Medulla oblongata (tissue), 1 donor: Measurements from ENCODE around the gene GTF2H1.
A peak's percentile ranks its signal among the peaks of the same experiment; 100 is the strongest.
"Not testable (repeated sequence)": the region's sequence is repeated elsewhere in the genome, so short reads cannot be mapped to it uniquely, and the experiment has no call there.

Source experiments
- DNase-seq: peaks from one replicate; pipeline ENCODE4 v3.0.0-alpha.2; 2015; ENCODE audit errors: extremely low spot score

GTF2H1 gene

DNA sequence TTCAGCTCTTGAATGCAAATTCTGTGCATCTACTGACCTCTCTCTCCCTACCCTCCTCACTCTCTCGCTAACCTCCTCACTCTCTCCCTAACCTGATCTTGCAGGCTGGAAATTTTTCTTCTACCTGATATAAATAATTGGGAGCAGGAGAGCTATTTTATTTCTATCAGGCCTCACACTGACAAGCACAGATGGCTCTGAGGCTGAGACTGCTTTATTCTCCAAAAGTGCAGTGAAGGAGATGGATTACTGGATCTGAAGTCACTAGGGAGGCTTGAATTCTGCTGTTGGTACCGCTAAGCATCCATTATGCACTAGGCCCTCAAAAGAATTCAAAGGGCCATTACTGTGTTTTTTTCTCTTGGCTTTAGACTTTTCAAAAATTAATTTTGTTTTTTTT lies 52.6 kb downstream of the GTF2H1 start:
- no peak for DNase-seq

- no peak for DNase-seq
These were observed 53.6 kb downstream of the GTF2H1 start for GRCh38 chr11:18375941-18376340.

- DNase-seq, result no peak
These were observed 56.8 kb downstream of the GTF2H1 start for GRCh38 chr11:18379201-18379600.

DNA sequence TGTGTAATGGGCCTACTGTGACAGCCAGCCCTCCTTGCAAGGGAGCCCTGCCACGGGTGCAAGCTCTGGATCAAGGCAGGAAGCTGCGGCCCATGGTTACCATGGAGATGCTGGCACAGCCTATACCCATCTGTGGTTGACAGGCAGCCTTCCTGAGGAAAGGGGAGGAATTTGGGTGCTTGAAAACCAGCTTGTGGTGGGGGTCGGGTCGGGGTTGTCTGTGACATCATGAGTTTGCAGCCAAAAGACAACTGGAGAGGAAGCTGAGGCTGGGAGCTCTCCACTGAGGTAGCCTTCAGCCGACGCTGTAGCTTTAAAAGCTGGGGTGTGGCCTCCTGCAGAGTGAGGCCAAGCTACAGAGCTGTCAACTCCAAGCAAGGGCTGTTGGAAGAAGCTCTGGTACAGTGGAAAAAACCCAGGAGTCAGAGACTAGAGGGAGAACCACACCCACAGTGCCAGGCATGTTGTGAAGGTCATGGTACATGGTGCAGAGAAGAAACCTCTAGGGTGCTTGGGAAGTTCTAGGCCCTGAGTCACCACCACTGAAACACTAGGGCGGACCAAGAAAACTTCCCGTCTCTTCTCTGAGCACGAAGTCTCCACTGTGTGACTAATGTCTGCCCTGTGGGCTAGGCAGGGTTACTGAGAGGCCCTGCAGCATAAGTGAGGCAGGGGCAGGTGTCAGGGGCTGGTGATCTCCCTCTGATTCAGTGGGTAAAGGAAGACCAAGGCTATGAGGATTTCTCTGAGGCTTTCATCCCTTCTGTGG lies 61.2 kb downstream of the GTF2H1 start:
- peak; percentile 18 for DNase-seq

- DNase-seq, result peak; percentile 27
These were observed 61.8 kb downstream of the GTF2H1 start for GRCh38 chr11:18384157-18384641.

GRCh38 chr11:18390088-18390487 lies 67.7 kb downstream of the GTF2H1 start:
- DNase-seq, result no peak

DNA sequence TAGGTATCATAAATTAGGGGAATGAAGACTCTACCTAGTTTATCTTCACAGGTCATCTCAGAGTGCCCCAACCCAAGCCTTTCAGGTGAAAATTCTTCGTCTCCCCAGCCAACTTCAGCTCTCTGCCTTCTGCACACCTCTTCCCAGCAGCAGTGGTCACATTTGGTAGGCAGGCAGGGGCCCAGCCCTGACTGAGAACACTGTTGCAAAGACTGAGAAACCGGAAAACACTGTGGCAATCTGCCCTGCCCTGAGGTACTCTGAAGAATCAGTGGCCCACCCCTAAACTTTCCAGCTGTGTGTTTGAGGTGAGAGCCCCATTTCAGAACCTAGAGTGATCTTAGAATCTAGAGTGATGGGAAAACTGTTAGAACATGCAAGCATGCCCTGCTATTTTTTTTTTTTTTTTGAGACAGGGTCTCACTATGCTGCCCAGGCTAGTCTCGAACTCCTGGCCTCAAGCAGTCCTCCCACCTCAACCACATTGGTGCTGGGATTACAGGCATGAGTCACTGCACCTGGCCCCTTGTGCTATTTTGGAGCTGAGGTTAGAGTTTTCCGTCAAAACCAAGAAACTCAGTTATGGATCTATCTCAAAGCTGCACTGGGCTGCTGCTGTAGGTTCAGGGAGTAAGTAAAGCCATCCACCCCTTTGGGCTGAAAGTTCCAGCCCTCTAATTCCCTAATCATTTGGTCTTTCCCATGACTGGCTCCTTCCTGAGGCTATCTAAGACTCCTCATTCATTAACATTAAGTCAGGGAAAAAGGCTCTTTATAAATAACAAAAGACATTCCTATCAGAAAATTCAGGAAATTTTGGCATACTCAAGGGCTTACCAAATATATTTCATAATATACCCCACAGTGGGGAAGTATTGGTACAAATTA lies 70.3 kb downstream of the GTF2H1 start:
- no peak for DNase-seq

DNA sequence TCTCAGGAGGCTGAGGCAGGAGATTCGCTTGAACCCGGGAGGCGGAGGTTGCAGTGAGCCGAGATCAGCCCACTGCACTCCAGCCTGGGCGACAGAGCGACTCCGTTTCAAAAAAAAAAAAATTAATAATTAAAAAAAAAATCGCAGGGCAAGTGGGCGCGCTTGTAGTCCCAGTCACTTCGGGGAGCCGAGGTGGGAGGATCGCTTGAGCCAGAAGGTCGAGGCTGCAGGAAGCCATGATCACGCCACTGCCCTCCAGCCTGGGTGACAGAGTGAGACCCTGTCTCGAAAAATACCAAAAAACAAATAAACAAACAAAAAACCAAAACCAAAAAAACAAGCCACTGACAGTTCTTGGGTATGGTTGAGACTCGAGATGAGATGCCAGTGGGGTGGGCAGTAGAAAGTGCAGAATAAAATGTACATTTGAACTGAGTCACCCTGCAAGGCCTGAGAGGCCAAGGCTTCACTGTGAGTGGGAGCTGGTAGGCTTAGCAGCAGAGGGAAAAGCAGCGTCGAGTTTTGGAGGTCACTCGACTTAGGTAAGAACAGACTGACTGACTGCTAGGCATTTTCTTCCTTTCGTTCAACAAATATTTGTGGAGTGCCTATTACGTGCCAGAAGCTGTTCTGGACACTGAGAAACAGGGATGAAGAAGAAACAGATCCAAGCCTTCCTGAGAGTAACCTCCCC lies 71.4 kb downstream of the GTF2H1 start:
- DNase-seq, result no peak

- peak; percentile 91 for DNase-seq
These were observed 72.0 kb downstream of the GTF2H1 start, which contains the start of gene LDHA for GRCh38 chr11:18394275-18394927. LDHA (plus strand) TSS chr11:18394563; CDS start chr11:18396843, 2,280 bp downstream.

DNA sequence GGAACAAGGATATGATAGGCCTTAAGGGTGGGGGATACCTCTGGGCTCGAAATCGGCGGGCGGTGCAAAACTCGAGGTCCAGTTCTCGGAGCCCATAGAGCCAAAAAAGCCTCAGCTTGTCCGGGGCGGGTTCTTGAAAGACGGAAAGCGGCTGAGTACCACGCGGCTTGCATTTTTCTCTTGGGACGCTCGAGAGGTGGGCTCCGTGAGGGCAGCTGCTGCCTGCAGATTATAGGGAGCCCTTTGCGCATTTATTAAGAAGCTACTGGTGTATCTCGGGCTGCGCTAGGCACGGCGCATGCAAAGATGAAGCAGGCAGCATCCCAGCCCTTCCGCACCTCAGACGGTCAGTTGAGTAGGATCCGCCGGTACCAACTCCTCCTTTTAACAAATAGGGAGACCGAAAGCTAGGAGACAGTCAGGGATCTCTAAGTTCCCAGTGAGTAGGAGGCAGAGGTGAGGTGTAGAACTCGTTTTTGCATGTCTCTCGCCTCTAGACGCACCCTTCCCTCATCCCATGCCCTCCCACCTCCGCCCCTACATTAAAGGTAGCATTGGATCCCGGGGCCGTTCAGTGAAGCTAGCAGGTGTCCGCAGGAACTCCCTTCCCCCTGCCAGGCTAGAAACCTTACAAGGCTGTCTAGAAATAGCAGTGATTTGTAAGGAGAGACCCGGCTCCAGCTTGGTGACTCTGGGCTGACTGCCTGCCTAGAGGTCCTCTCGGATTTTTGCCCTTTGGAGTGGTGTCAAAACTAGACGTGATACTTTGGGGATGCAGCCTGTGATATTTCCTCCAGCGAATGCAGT lies 72.8 kb downstream of the GTF2H1 start:
- DNase-seq, result peak; percentile 20

DNA sequence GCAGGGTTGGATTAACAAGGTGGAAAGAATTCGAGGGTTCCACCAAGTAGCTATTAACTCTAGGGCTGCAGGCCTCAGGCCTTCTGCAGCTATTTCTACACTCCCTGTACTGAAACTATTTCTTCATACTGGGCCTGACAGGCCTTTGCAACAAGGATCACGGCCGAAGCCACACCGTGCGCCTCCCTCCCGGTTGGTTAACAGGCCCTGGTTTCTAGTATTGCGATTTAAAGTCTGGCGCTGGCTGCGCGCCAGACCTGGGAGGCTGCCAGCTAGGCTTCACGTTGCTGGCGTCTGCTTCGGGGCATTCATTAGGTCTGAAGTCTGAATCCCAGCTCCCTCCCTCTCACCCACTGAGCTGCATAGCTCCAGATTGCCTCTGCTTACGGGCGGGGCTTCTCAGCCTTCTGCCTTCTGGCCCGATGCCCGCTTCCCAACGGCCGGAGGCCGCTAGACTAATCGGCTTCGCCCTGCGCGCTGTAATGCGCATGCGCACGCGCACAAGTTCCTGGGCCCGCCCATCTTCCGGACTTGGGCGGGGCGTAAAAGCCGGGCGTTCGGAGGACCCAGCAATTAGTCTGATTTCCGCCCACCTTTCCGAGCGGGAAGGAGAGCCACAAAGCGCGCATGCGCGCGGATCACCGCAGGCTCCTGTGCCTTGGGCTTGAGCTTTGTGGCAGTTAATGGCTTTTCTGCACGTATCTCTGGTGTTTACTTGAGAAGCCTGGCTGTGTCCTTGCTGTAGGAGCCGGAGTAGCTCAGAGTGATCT lies 73.6 kb downstream of the GTF2H1 start:
- DNase-seq, result peak; percentile 98

- no peak for DNase-seq
These were observed 75.6 kb downstream of the GTF2H1 start for GRCh38 chr11:18397921-18398320.

GRCh38 chr11:18401077-18401476 lies 78.7 kb downstream of the GTF2H1 start:
- DNase-seq, result not testable (repeated sequence)

GRCh38 chr11:18404062-18404461 lies 81.7 kb downstream of the GTF2H1 start:
- DNase-seq, result no peak

GRCh38 chr11:18407400-18407799 lies 85.0 kb downstream of the GTF2H1 start:
- DNase-seq, result not testable (repeated sequence)

GRCh38 chr11:18408558-18409291 lies 86.4 kb downstream of the GTF2H1 start:
- no peak for DNase-seq

GRCh38 chr11:18416459-18416858 lies 94.1 kb downstream of the GTF2H1 start:
- no peak for DNase-seq
